A549 treated with Mapracorat at 1 μM for 4 hours (cell line): Measurements from ENCODE around the gene RCAN3. TPM values are rescaled to one million over a fixed set of nuclear protein-coding genes. Genes with fewer than 3 reads are reported as not detected.

Experiments used
- total RNA-seq: library from RNA; stranded (reverse); fragments of 200-300 nt; extraction: Qiagen RNA extraction; gene quantifications from 5 replicates; pipeline ENCODE4 v1.2.3, GENCODE V29; 2022

RCAN3 gene
- total RNA-seq, result 11.3 to 15.8 TPM (median 14.1 TPM) in 5 replicates

GRCh38 chr1:24502709-24503058 is at the start of gene RCAN3:
Gene RCAN3 (plus strand): TSS chr1:24502836. CDS start chr1:24514373, 11,537 bp downstream.

DNA sequence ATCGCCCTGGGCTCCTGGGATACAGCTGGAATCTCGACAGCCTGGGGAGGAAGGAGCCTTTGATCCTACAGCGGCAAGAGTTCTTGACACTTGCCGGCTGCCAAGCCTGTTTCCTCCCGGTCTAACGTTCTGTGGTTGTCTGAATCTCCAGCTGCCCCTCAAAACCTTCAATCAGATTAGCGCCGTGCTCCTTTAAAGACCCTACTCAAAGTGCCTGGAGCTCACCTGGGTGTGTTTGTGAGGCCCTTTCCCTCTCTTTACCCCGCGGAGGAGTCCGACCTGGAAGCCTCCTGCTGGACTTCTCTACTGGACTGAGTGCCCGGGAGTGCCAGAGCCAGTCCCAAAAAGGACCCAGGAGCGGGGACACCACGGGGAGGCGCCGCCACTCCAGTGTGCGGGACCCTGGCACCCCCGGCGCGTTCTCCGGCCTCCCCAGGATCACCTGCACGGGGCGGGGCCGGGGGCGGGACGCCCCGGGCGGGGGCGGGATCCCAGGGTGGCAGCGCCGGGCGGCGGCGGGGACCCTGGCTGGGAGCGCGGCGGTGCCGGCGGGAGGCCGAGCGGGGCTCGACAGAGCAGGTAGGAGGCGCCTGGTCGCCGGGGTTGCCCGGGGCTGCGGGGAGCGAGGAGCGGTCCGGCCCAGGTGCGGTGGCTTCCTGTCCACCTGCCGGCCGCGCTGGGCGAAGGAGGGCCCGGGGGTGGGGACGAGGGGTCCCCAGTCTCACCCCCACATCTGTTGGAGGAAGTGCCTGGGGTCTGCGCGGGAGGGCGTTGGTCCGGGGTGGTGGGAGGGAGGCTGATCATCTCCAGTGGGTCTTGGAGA is 53.2 kb downstream of the RCAN3 start, which contains the start of gene NCMAP:
NCMAP (plus strand) TSS at position 497 of the 823 bp plus-strand sequence. CDS start 39,344 bp downstream, outside the sequence.

Other genes starting within 250 kb of the RCAN3 start
- 0.68 to 0.77 TPM (median 0.73 TPM) in 5 replicates for gene GRHL3, start 183.5 kb upstream of the RCAN3 start, total RNA-seq
- gene STPG1, start 89.1 kb upstream of the RCAN3 start, total RNA-seq, result 6.6 to 7.4 TPM (median 6.8 TPM) in 5 replicates
- gene NIPAL3, start 87.0 kb upstream of the RCAN3 start, total RNA-seq, result 5.5 to 8.4 TPM (median 7.3 TPM) in 5 replicates
- gene NCMAP, start 53.3 kb downstream of the RCAN3 start, total RNA-seq, result 0.03 to 0.07 TPM (median 0.04 TPM) in 4 of 5 replicates, not detected in the other
- gene SRRM1, start 140.5 kb downstream of the RCAN3 start, total RNA-seq, result 37.8 to 57.8 TPM (median 40.3 TPM) in 5 replicates
- gene CLIC4, start 242.6 kb downstream of the RCAN3 start, total RNA-seq, result 36.1 to 51.7 TPM (median 45.9 TPM) in 5 replicates